HFFc6 (cell line): Measurements from ENCODE around the gene CCDC38. TPM values are rescaled to one million over a fixed set of nuclear protein-coding genes. Genes with fewer than 3 reads are reported as not detected.

Experiments used
- DNase-seq: peaks from one replicate; pipeline ENCODE4 v3.0.0-alpha.2; 2018
- H3K27ac Mint-ChIP-seq: 2 replicates; pipeline ENCODE4 v1.8.0; 2020; ENCODE audit warnings: mild to moderate bottlenecking, mixed read lengths
- H3K27me3 Mint-ChIP-seq: 2 replicates; pipeline ENCODE4 v1.8.0; 2021; ENCODE audit warnings: mild to moderate bottlenecking, moderate library complexity, mixed read lengths; ENCODE audit not compliant: insufficient read depth
- H3K36me3 Mint-ChIP-seq: 2 replicates; pipeline ENCODE4 v1.8.0; 2021; ENCODE audit warnings: low read depth, mixed read lengths
- H3K4me1 Mint-ChIP-seq: 2 replicates; pipeline ENCODE4 v1.8.0; 2020; ENCODE audit warnings: low read depth, mixed read lengths
- H3K4me3 Mint-ChIP-seq: 2 replicates; pipeline ENCODE4 v1.8.0; 2020; ENCODE audit warnings: mild to moderate bottlenecking, moderate library complexity, mixed read lengths
- H3K9me3 Mint-ChIP-seq: 2 replicates; pipeline ENCODE4 v1.8.0; 2020; ENCODE audit warnings: mild to moderate bottlenecking, mixed read lengths
- CTCF ChIP-seq: fragments of 200-600 bp; sonication (generic); IDR thresholded peaks from 2 replicates; pipeline ENCODE4 v1.5.0; 2021; ENCODE audit warnings: antibody characterized with exemption, mild to moderate bottlenecking
- total RNA-seq, 6 experiments: library from RNA; stranded (reverse); fragmentation: NEBNext Ultra II Directional; extraction: Animal tissue kit (Norgen Biotek cat#: 25700); gene quantifications; 2 replicates in 1 of 6; 3 replicates in 5 of 6; pipeline ENCODE4 v1.2.3, GENCODE V29; 2021

The CCDC38 gene
- total RNA-seq, 6 experiments from 2014 or later, result not detected

DNA sequence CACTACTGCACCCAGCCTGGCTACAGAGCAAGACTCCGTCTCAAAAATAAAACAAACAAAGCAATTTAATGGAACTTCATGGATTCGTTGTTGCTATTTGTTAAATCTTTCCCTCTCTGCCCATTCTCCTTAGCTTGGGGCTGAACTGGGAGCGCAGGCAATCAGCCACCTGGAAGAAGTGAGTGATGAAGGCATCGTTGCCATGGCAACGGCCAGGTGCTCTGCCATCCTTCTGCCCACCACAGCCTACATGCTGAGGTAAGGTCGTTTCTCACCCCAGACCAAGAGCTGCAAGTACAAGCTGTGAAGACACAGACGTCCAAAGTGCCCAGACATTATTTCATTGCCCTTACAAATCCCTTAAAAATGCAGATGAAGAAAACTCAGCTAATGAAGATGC lies 19.8 kb upstream of the CCDC38 start:
- Mint-ChIP-seq H3K4me1 (peaks cover 10% of the 10 kb centered on the region), H3K9me3 (no peaks in the 10 kb centered on the region), H3K27ac (no peak overlapping the region), H3K36me3 (no peaks in the 10 kb centered on the region), H3K27me3 (peaks cover 6% of the 10 kb centered on the region), H3K4me3 (no peak overlapping the region)
- TF ChIP-seq CTCF, result no peak
- no peak for DNase-seq

DNA sequence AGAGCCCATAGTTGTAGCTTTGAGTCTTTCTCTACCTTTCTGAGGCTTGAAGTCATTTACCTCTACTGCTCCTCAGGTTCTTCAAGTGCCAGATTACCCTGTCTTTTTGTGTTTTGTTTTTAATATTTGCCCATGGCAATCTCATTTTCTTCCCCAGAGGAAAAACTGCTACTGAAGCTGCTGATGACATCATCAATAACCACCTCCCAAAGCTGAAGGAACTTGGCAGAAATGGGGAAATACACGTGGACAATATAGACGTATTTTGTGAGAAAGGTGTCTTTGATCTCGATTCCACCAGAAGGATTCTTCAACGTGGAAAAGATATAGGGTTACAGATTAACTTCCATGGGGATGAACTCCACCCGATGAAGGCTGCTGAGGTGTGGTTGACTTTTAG lies 17.8 kb upstream of the CCDC38 start:
- H3K36me3 Mint-ChIP-seq, result no peaks in the 10 kb centered on the region
- peaks cover 6% of the 10 kb centered on the region for H3K27me3 Mint-ChIP-seq
- H3K4me1 Mint-ChIP-seq, result no peaks in the 10 kb centered on the region

GRCh38 chr12:95959107-95959506 lies 16.7 kb upstream of the CCDC38 start:
- Mint-ChIP-seq H3K27ac (no peak overlapping the region), H3K4me3 (no peak overlapping the region), H3K36me3 (no peaks in the 10 kb centered on the region), H3K27me3 (peaks cover 3% of the 10 kb centered on the region), H3K4me1 (no peaks in the 10 kb centered on the region), H3K9me3 (no peaks in the 10 kb centered on the region)
- peak; percentile 8 for DNase-seq
- peak; percentile 34; the same call in 1 of the 2 replicates for TF ChIP-seq CTCF

More for the DNA sequence above, 17.8 kb upstream of the CCDC38 start:
- no peaks in the 10 kb centered on the region for H3K9me3 Mint-ChIP-seq
- H3K27ac Mint-ChIP-seq, result no peak overlapping the region
- no peak for TF ChIP-seq CTCF
- peak overlapping the region; percentile 20; the same call in 1 of the 2 replicates for H3K4me3 Mint-ChIP-seq
- DNase-seq, result no peak

GRCh38 chr12:95956557-95957145 lies 14.2 kb upstream of the CCDC38 start:
- no peak for TF ChIP-seq CTCF
- Mint-ChIP-seq H3K36me3 (no peaks in the 10 kb centered on the region), H3K9me3 (no peaks in the 10 kb centered on the region), H3K27me3 (peaks cover 5% of the 10 kb centered on the region), H3K4me1 (no peaks in the 10 kb centered on the region), H3K4me3 (no peak overlapping the region), H3K27ac (no peak overlapping the region)
- DNase-seq, result no peak

DNA sequence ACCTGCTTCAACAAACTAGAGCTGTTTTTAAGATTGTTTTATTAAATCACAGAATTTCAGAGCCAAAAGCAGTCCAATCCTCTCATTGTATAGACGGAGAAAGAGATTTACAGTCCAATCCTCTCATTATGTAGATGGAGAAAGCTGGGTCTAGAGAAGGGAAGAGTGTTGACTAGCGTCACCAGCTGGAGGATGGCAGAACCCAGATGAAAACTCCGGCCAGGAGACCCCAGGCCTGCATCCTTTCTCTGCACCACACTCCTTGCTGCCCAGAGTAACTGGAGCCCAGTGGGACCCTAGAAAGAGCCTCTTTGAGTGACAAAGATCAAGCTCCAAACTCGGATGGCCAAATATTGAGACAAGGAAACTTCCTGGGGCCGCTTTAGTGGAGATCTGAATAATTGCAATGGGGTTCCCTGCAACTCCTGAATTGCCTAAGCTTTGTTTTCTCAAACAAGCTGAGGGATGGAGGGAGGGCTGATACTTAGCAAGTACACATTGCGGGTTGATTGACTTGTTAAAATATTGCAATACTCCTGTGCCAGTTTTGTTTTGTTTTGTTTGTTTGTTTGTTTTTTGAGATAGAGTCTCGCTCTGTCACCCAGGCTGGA lies 13.2 kb upstream of the CCDC38 start:
- no peak overlapping the region for H3K4me3 Mint-ChIP-seq
- no peak for TF ChIP-seq CTCF
- no peaks in the 10 kb centered on the region for H3K9me3 Mint-ChIP-seq
- no peaks in the 10 kb centered on the region for H3K36me3 Mint-ChIP-seq
- no peaks in the 10 kb centered on the region for H3K4me1 Mint-ChIP-seq
- H3K27ac Mint-ChIP-seq, result no peak overlapping the region
- DNase-seq, result no peak
- H3K27me3 Mint-ChIP-seq, result peaks cover 5% of the 10 kb centered on the region
